Measurements from ENCODE around the gene ATXN10.
"Not testable (repeated sequence)": the region's sequence is repeated elsewhere in the genome, so short reads cannot be mapped to it uniquely, and the experiment has no call there.

The ATXN10 gene

DNA sequence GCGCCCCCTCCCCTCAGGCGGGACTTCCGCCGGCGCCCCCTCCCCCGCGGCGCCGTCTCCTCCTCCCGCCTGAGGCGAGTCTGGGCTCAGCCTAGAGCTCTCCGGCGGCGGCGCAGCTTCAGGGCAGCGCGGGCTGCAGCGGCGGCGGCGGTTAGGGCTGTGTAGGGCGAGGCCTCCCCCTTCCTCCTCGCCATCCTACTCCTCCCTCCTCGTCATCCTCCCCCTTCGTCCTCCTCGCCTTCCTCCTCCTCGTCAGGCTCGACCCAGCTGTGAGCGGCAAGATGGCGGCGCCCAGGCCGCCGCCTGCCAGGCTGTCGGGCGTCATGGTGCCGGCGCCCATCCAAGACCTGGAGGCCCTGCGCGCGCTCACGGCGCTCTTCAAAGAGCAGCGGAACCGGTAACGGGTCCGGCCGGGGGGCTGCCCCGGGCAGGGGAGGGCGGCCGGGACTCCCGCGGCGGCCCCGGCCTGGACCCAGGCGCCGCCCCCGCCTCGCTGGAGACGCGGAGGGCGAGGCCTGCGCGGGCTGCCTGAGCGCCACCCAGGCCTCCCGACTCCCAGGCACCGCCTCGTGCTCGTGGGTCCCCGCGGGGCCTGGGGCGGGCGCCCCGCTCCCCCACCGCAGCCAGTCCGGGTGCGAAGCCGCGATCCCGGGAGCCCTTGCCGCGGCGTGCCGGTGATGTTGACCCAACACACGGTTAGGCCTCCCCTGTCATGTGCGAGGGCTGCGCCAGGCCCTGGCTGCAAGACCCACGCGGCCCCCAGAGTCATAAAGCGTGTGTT, at the start of gene ATXN10:
Gene ATXN10 (plus strand): TSS at position 52 of the 781 bp plus-strand sequence. CDS start 230 bp downstream, at position 282.
- POLR2A ChIA-PET = no interaction called here
- DNase-seq (ENCODE audit: extremely low spot score) = peak; percentile 81
- CTCF ChIA-PET = interaction anchor here (1.4 to 1.5 kb wide), 3 partner anchors 8 to 27 kb away, joined by 3 to 5 read pairs (median 4); no protein-coding TSS in a partner anchor
- no peak for TF ChIP-seq CTCF (IDR thresholded peaks at IDR 0.05; ENCODE audit: control extremely low read depth, extremely low read depth, low read depth, missing control alignments)

- no peak for TF ChIP-seq CTCF (IDR thresholded peaks at IDR 0.05; ENCODE audit: control extremely low read depth, extremely low read depth, low read depth, missing control alignments)
- ChIA-PET CTCF (interaction anchor here (1.4 kb wide), 1 partner anchor 12 kb away, joined by 3 read pairs; no protein-coding TSS in a partner anchor), POLR2A (no interaction called here)
- DNase-seq (ENCODE audit: extremely low spot score) = no peak
These were observed 49.6 kb upstream of the ATXN10 start for GRCh38 chr22:45621836-45622600.

DNA sequence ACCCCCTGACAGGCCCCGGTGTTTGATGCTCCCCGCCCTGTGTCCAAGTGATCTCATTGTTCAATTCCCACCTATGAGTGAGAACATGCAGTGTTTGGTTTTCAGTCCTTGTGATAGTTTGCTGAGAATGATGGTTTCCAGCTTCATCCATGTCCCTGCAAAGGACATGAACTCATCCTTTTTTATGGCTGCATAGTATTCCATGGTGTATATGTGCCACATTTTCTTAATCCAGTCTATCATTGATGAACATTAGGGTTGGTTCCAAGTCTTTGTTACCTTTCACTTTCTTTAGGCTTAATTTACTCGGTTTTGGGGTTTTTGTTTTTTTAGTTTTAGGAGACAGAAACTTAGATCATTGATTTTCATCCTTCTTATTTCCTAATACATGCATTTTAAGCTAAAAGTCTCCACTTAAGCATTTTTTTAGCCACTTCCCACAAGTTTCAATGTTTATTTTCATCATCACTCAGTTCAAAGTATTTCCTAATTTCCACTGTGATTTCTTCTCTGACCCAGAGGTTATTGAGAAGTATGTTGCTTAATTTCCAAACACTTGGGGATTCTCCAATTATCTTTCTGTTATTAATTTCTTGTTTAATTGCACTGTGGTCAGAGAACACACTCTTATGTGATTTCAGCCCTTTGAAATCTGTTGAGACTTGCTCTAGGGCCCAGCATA, 48.0 kb upstream of the ATXN10 start:
- DNase-seq (ENCODE audit: extremely low spot score); POLR2A ChIA-PET: not testable (repeated sequence)
- CTCF ChIA-PET = interaction anchor here (0.8 to 1.2 kb wide), 2 partner anchors 8 to 309 kb away, joined by 3 to 4 read pairs; no protein-coding TSS in a partner anchor

- POLR2A ChIA-PET = no interaction called here
- DNase-seq (ENCODE audit: extremely low spot score) = no peak
- TF ChIP-seq CTCF (IDR thresholded peaks at IDR 0.05; ENCODE audit: control extremely low read depth, extremely low read depth, low read depth, missing control alignments) = no peak
- CTCF ChIA-PET = interaction anchor here (1.4 kb wide), 1 partner anchor 19 kb away, joined by 3 read pairs; no protein-coding TSS in a partner anchor
These were observed 45.4 kb upstream of the ATXN10 start for GRCh38 chr22:45626198-45626651.

DNA sequence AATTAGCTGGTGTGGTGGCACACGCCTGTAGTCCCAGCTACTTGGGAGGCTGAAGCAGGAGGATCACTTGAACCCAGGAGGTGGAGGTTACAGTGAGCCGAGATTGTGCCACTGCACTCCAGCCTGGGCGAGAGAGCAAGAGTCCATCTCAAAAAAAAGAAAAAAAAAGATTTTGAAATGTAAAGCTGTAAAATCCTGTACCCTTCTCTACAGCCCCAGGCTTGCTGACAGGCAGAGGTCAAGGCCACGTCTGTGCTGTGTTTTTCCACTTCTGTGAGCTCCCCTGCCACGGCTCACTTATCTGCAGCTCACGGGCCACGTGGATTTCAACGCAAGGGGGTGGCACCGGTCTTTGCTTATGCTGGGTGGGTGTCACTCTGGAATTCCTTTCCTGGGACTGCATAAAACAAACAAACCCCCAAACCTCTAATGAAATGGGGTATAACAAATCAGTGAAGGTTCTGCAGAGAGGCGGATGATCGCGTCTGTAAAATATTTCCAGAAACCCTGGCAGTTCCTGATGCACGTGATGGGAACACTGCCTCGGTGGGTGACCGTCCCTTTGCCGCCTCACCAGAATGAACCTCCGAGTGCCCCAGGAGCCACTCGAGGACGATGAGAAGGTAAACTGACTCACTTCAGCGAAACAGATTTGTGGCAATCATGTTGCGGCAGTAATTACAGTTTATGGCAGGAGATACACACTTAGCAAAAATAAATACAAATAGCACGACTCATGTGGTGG, 44.0 kb upstream of the ATXN10 start:
- no peak for DNase-seq (ENCODE audit: extremely low spot score)
- POLR2A ChIA-PET = no interaction called here
- TF ChIP-seq CTCF (IDR thresholded peaks at IDR 0.05; ENCODE audit: control extremely low read depth, extremely low read depth, low read depth, missing control alignments) = no peak
- CTCF ChIA-PET = interaction anchor here (1.2 to 3.2 kb wide), 3 partner anchors 17 to 379 kb away, joined by 3 to 9 read pairs (median 3); no protein-coding TSS in a partner anchor

GRCh38 chr22:45628515-45628914, 43.1 kb upstream of the ATXN10 start:
- CTCF ChIA-PET = interaction anchor here (1.2 to 3.2 kb wide), 4 partner anchors 17 to 378 kb away, joined by 3 to 9 read pairs (median 9); no protein-coding TSS in a partner anchor
- POLR2A ChIA-PET = interaction anchor here (0.5 kb wide), 1 partner anchor 14 kb away, joined by 3 read pairs; no protein-coding TSS in a partner anchor
- TF ChIP-seq CTCF (IDR thresholded peaks at IDR 0.05; ENCODE audit: control extremely low read depth, extremely low read depth, low read depth, missing control alignments) = no peak
- DNase-seq (ENCODE audit: extremely low spot score) = no peak

All from GM10248 (cell line).